Thyroid gland (tissue), 4 donors: Measurements from ENCODE around the gene RFLNA.

Experiments
- CTCF ChIP-seq, 6 experiments: fragments of 200-600 bp in 3 of 6; fragments of 450-650 bp in 3 of 6; sonication (generic) in 3 of 6; IDR thresholded peaks; one replicate each; pipeline ENCODE4 v1.5.1; 2016 to 2019; ENCODE audit warnings: antibody characterized with exemption in 6 of 6, mild to moderate bottlenecking in 2 of 6, inconsistent platforms in 1 of 6, moderate library complexity in 1 of 6
- POLR2A ChIP-seq, 2 donors: fragments of 450-650 bp; IDR thresholded peaks; one replicate each; pipeline ENCODE4 v1.6.1; 2017; ENCODE audit warnings: antibody characterized with exemption in 2 of 2, mild to moderate bottlenecking in 2 of 2, moderate library complexity in 1 of 2

GRCh38 chr12:124356221-124356620 lies 61.3 kb downstream of the RFLNA start:
- TF ChIP-seq POLR2A (IDR thresholded peaks at IDR 0.05) = no peak
- TF ChIP-seq CTCF (IDR thresholded peaks at IDR 0.05) = no peak
